GM10248 (cell line): ENCODE data around the gene WASF2.

Experiments
- CTCF ChIA-PET: fragments of 300-600 bp; sonication (Branson Sonifier 250); formaldehyde crosslinking; extraction: SDS; loops from one replicate; lab custom pipeline; 2021; ENCODE audit warnings: antibody characterized with exemption; lab: Yijun Ruan, JAX
- POLR2A ChIA-PET: fragments of 350-650 bp; sonication (Branson Sonifier 250); formaldehyde crosslinking; extraction: SDS; loops from one replicate; lab custom pipeline; 2020; ENCODE audit warnings: antibody characterized with exemption; lab: Yijun Ruan, JAX
- DNase-seq: peaks from one replicate; pipeline ENCODE4 v3.0.0; 2012; ENCODE audit errors: extremely low spot score
- TF ChIP-seq, protein P1 (sequence below): IDR thresholded peaks from 2 replicates; pipeline ENCODE4 v1.5.1; 2012; ENCODE audit warnings: mild to moderate bottlenecking, low read depth; ENCODE audit errors: extremely low read depth, missing control alignments, control extremely low read depth

The WASF2 gene

DNA sequence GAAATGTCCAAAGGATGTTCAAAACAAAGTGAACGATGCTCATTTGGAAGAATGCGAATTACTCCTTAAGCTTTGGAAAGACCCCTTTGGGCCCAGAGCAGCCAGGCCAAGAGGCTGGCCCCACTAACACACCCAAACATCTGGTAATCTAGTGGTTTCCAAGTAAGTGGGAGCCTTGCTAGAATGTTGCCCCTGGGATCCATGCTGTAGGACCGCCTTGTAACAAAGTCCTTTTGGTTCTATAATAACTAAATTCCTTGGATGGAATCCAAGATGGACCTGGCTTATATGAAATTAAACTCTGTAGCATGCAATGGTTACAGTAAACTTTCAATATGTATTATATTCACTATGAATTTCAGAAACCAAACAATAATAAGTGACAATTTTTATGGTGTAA lies 72.3 kb downstream of the WASF2 start:
- TF ChIP-seq, protein P1, sequence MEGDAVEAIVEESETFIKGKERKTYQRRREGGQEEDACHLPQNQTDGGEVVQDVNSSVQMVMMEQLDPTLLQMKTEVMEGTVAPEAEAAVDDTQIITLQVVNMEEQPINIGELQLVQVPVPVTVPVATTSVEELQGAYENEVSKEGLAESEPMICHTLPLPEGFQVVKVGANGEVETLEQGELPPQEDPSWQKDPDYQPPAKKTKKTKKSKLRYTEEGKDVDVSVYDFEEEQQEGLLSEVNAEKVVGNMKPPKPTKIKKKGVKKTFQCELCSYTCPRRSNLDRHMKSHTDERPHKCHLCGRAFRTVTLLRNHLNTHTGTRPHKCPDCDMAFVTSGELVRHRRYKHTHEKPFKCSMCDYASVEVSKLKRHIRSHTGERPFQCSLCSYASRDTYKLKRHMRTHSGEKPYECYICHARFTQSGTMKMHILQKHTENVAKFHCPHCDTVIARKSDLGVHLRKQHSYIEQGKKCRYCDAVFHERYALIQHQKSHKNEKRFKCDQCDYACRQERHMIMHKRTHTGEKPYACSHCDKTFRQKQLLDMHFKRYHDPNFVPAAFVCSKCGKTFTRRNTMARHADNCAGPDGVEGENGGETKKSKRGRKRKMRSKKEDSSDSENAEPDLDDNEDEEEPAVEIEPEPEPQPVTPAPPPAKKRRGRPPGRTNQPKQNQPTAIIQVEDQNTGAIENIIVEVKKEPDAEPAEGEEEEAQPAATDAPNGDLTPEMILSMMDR: no peak
- ChIA-PET CTCF (interaction anchor here (1.0 to 2.3 kb wide), 8 partner anchors 13 to 245 kb away, joined by 3 to 19 read pairs (median 4); no protein-coding TSS in a partner anchor), POLR2A (interaction anchor here (0.5 kb wide), 1 partner anchor 24 kb away, joined by 6 read pairs; no protein-coding TSS in a partner anchor)
- DNase-seq: no peak

DNA sequence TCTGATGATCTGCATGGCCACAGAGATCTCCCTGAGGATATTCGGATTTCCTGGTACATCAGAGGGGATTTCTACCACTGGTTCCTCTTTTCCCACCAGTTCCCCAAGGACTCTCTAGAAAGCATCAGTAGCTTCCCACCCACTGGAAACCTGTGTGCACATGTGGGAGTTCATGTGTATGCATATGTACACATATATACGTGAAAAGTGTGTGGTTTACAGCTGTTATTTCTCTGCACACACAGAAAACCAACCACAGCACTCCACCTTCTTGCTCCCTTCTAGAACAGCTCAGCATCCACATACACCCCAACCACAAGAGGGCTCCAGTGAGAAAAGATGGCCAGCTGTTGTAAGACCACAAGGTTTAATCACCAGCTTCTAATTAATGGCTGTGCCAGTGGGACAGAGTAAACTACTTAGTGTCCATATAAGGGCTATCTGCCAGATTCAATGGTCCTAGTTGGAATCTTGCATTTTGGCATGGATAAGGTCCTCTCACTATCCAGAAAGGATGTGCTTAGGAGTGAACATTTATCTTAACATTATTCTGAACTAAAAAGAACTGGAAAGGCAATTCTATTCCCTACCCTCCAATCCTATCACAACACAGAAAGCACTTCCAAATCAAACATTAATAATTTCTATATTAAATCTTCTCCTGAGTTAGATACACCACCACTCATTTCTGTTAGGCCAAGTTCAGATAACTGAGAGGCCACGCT lies 73.4 kb downstream of the WASF2 start:
- DNase-seq: no peak
- TF ChIP-seq, protein P1: peak; percentile 64
- ChIA-PET CTCF (interaction anchor here (0.7 to 5.1 kb wide), 43 partner anchors 8 to 247 kb away, joined by 3 to 41 read pairs (median 5); partner anchors contain the start of genes AHDC1 and WASF2), POLR2A (interaction anchor here (1.0 kb wide), 1 partner anchor 27 kb away, joined by 3 read pairs; no protein-coding TSS in a partner anchor)

- no peak for DNase-seq
- ChIA-PET CTCF (interaction anchor here (0.7 to 5.1 kb wide), 11 partner anchors 9 to 250 kb away, joined by 3 to 41 read pairs (median 6); no protein-coding TSS in a partner anchor), POLR2A (no interaction called here)
- TF ChIP-seq, protein P1: no peak
Observed at GRCh38 chr1:27414091-27414490, 75.9 kb downstream of the WASF2 start.

GRCh38 chr1:27413004-27413403 lies 77.0 kb downstream of the WASF2 start:
- no peak for DNase-seq
- ChIA-PET POLR2A (interaction anchor here (0.6 kb wide), 1 partner anchor 258 kb away, joined by 4 read pairs; no protein-coding TSS in a partner anchor), CTCF (interaction anchor here (0.9 to 5.1 kb wide), 8 partner anchors 11 to 195 kb away, joined by 3 to 41 read pairs (median 6); no protein-coding TSS in a partner anchor)
- TF ChIP-seq, protein P1: no peak

DNA sequence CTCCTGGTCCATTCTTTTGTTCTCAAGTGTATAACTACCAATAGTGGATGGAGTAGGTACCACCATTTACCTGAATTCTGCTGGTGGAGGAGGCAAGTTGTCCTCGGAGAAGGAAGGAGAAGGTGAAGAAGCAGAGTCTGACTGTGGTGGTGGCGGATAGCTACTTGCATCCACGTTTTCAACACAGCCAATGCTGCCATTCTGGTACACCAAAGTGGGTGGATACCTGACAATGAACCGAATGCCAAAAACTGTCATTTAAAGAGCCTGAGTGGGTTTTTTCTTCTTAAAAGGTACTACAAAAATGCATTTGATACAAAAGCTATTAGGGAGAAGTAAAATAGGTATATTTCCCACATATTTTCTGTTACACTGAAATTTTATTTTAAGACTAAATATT lies 77.5 kb downstream of the WASF2 start:
- TF ChIP-seq, protein P1: no peak
- no peak for DNase-seq
- ChIA-PET POLR2A (interaction anchor here (0.6 kb wide), 1 partner anchor 258 kb away, joined by 4 read pairs; no protein-coding TSS in a partner anchor), CTCF (interaction anchor here (0.9 to 5.1 kb wide), 8 partner anchors 10 to 195 kb away, joined by 3 to 41 read pairs (median 6); no protein-coding TSS in a partner anchor)

DNA sequence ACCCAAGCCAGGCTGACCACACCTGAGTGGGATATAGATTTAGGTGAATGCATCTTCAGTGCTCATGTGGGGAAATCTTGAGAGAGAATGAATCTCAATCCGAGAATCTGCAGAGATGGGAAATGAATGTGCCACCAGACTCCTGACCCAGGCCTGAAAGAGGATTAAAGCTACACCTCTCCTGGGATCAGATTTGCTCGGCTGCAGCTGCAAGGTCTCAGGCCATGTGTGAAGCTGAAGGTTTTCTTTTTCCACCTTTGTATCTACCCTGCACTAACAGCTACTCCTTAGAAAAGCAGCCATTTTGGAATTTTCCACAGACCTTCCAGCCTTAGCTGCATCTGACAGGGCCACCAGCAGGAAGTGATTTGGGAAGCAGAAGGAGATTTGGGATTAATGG lies 79.3 kb downstream of the WASF2 start:
- DNase-seq: no peak
- CTCF ChIA-PET: interaction anchor here (0.7 to 2.0 kb wide), 11 partner anchors 15 to 259 kb away, joined by 3 to 7 read pairs (median 5); partner anchors contain the start of gene WASF2
- POLR2A ChIA-PET: no interaction called here
- TF ChIP-seq, protein P1: no peak
